ENCODE results near the gene PAK1. TPM values are rescaled to one million over a fixed set of nuclear protein-coding genes. Genes with fewer than 3 reads are reported as not detected.

The PAK1 gene
- total RNA-seq, 1 donor from 2014 or later, result 41.0 TPM

- Histone ChIP-seq H3K27me3 (ENCODE audit: insufficient read depth, low read length) (no peaks in the 10 kb centered on the region), H3K4me1 (ENCODE audit: insufficient read depth, low read length) (no peaks in the 10 kb centered on the region), H3K79me2 (ENCODE audit: insufficient read depth, low read length) (no peaks in the 10 kb centered on the region), H3K9me3 (ENCODE audit: insufficient read depth, low read depth, low read length) (no peaks in the 10 kb centered on the region), H3K4me3 (ENCODE audit: insufficient read depth, low read depth, low read length) (no peak overlapping the region), H3K4me2 (ENCODE audit: low read length) (no peak overlapping the region), H3K36me3 (ENCODE audit: insufficient read depth, low read length) (no peaks in the 10 kb centered on the region), H3K9ac (ENCODE audit: low read length) (no peak overlapping the region), H4K20me1 (ENCODE audit: insufficient read depth, low read length) (no peaks in the 10 kb centered on the region), H2AFZ (ENCODE audit: low read depth, low read length) (no peak overlapping the region), H3K27ac (ENCODE audit: low read depth, low read length) (no peak overlapping the region)
- no peak for FAIRE-seq
- H3K27ac Mint-ChIP-seq (ENCODE audit: unreplicated experiment), result no peak overlapping the region
- TF ChIP-seq, protein P1, sequence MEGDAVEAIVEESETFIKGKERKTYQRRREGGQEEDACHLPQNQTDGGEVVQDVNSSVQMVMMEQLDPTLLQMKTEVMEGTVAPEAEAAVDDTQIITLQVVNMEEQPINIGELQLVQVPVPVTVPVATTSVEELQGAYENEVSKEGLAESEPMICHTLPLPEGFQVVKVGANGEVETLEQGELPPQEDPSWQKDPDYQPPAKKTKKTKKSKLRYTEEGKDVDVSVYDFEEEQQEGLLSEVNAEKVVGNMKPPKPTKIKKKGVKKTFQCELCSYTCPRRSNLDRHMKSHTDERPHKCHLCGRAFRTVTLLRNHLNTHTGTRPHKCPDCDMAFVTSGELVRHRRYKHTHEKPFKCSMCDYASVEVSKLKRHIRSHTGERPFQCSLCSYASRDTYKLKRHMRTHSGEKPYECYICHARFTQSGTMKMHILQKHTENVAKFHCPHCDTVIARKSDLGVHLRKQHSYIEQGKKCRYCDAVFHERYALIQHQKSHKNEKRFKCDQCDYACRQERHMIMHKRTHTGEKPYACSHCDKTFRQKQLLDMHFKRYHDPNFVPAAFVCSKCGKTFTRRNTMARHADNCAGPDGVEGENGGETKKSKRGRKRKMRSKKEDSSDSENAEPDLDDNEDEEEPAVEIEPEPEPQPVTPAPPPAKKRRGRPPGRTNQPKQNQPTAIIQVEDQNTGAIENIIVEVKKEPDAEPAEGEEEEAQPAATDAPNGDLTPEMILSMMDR (IDR thresholded peaks at IDR 0.05; ENCODE audit: insufficient read depth, low read depth, low read length), result no peak
- TF ChIP-seq EZH2 (IDR thresholded peaks at IDR 0.05; ENCODE audit: insufficient read depth, low read length), result no peak
- DNase-seq (ENCODE audit: low read depth), result no peak
- no peaks in the 10 kb centered on the region for H3K27me3 Mint-ChIP-seq (ENCODE audit: low read depth, unreplicated experiment)
- no peaks in the 10 kb centered on the region for H3K4me1 Mint-ChIP-seq (ENCODE audit: low read depth, unreplicated experiment)
- no peak overlapping the region for H3K4me3 Mint-ChIP-seq (ENCODE audit: unreplicated experiment)
- peaks cover 2% of the 10 kb centered on the region for H3K9me3 Mint-ChIP-seq (ENCODE audit: unreplicated experiment)
- no peaks in the 10 kb centered on the region for H3K36me3 Mint-ChIP-seq (ENCODE audit: low read depth, unreplicated experiment)
These were observed 161.8 kb downstream of the PAK1 start for GRCh38 chr11:77312107-77312506.

DNA sequence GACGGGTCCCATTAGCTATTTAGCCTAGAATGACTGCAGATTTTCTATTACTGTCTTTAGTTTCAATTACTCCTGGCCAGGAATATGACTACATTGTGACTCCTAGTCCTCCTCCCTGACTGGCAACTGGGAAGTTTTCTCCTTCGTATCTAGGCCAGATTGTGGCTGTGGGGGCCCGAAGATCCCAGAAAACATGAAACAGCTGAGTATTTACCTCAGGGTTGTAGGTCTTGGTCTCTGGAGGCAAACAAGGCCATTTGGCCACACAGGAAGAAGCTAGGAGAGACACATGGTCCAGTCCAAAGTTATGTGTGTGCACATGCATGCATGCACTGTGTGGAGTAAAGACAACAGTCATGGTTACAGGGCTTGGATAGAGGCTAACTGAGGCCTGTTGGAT, 162.2 kb downstream of the PAK1 start:
- no peak overlapping the region for H3K4me2 ChIP-seq (ENCODE audit: low read length)
- no peaks in the 10 kb centered on the region for H3K36me3 ChIP-seq (ENCODE audit: insufficient read depth, low read length)
- TF ChIP-seq EZH2 (IDR thresholded peaks at IDR 0.05; ENCODE audit: insufficient read depth, low read length), result no peak
- TF ChIP-seq, protein P1 (IDR thresholded peaks at IDR 0.05; ENCODE audit: insufficient read depth, low read depth, low read length), result no peak
- H3K27ac ChIP-seq (ENCODE audit: low read depth, low read length), result no peak overlapping the region
- H3K9me3 ChIP-seq (ENCODE audit: insufficient read depth, low read depth, low read length), result no peaks in the 10 kb centered on the region
- no peak overlapping the region for H3K9ac ChIP-seq (ENCODE audit: low read length)
- Mint-ChIP-seq H3K4me3 (ENCODE audit: unreplicated experiment) (no peak overlapping the region), H3K4me1 (ENCODE audit: low read depth, unreplicated experiment) (no peaks in the 10 kb centered on the region), H3K27me3 (ENCODE audit: low read depth, unreplicated experiment) (no peaks in the 10 kb centered on the region), H3K9me3 (ENCODE audit: unreplicated experiment) (peaks cover 2% of the 10 kb centered on the region), H3K27ac (ENCODE audit: unreplicated experiment) (no peak overlapping the region), H3K36me3 (ENCODE audit: low read depth, unreplicated experiment) (no peaks in the 10 kb centered on the region)
- H3K4me3 ChIP-seq (ENCODE audit: insufficient read depth, low read depth, low read length), result no peak overlapping the region
- H3K79me2 ChIP-seq (ENCODE audit: insufficient read depth, low read length), result no peaks in the 10 kb centered on the region
- DNase-seq (ENCODE audit: low read depth) (no peak), FAIRE-seq (no peak)
- H3K27me3 ChIP-seq (ENCODE audit: insufficient read depth, low read length), result no peaks in the 10 kb centered on the region
- H4K20me1 ChIP-seq (ENCODE audit: insufficient read depth, low read length), result no peaks in the 10 kb centered on the region
- H3K4me1 ChIP-seq (ENCODE audit: insufficient read depth, low read length), result no peaks in the 10 kb centered on the region
- no peak overlapping the region for H2AFZ ChIP-seq (ENCODE audit: low read depth, low read length)

- no peak overlapping the region for H3K4me3 ChIP-seq (ENCODE audit: insufficient read depth, low read depth, low read length)
- TF ChIP-seq, protein P1 (IDR thresholded peaks at IDR 0.05; ENCODE audit: insufficient read depth, low read depth, low read length), result no peak
- no peak for TF ChIP-seq EZH2 (IDR thresholded peaks at IDR 0.05; ENCODE audit: insufficient read depth, low read length)
- no peaks in the 10 kb centered on the region for H3K4me1 ChIP-seq (ENCODE audit: insufficient read depth, low read length)
- no peaks in the 10 kb centered on the region for H4K20me1 ChIP-seq (ENCODE audit: insufficient read depth, low read length)
- no peak overlapping the region for H3K4me2 ChIP-seq (ENCODE audit: low read length)
- no peaks in the 10 kb centered on the region for H3K36me3 ChIP-seq (ENCODE audit: insufficient read depth, low read length)
- no peaks in the 10 kb centered on the region for H3K9me3 ChIP-seq (ENCODE audit: insufficient read depth, low read depth, low read length)
- no peak overlapping the region for H2AFZ ChIP-seq (ENCODE audit: low read depth, low read length)
- H3K9ac ChIP-seq (ENCODE audit: low read length), result no peak overlapping the region
- Mint-ChIP-seq H3K9me3 (ENCODE audit: unreplicated experiment) (peaks cover 2% of the 10 kb centered on the region), H3K4me1 (ENCODE audit: low read depth, unreplicated experiment) (no peaks in the 10 kb centered on the region), H3K4me3 (ENCODE audit: unreplicated experiment) (no peak overlapping the region), H3K27me3 (ENCODE audit: low read depth, unreplicated experiment) (no peaks in the 10 kb centered on the region), H3K36me3 (ENCODE audit: low read depth, unreplicated experiment) (no peaks in the 10 kb centered on the region), H3K27ac (ENCODE audit: unreplicated experiment) (no peak overlapping the region)
- H3K27me3 ChIP-seq (ENCODE audit: insufficient read depth, low read length), result no peaks in the 10 kb centered on the region
- DNase-seq (ENCODE audit: low read depth) (no peak), FAIRE-seq (no peak)
- H3K27ac ChIP-seq (ENCODE audit: low read depth, low read length), result no peak overlapping the region
- no peaks in the 10 kb centered on the region for H3K79me2 ChIP-seq (ENCODE audit: insufficient read depth, low read length)
These were observed 163.2 kb downstream of the PAK1 start for GRCh38 chr11:77310721-77311120.
